ENCODE measurements around the gene CST7. TPM values are rescaled to one million over a fixed set of nuclear protein-coding genes. Genes with fewer than 3 reads are reported as not detected.

The CST7 gene
- total RNA-seq, 1 donor from 2014 or later: 0.66 TPM

GRCh38 chr20:24962182-24962492 lies 13.1 kb downstream of the CST7 start:
- H3K4me1 ChIP-seq: peaks cover 10% of the 10 kb centered on the region
- no peak overlapping the region for H3K4me3 ChIP-seq
- H3K27me3 ChIP-seq (ENCODE audit: low read depth): no peaks in the 10 kb centered on the region
- no peak for DNase-seq
- no peaks in the 10 kb centered on the region for H3K9me3 ChIP-seq (replicated peaks)
- intact Hi-C loops (cut with micrococcal nuclease): no loop called here
- H3K27ac ChIP-seq (replicated peaks): no peak overlapping the region
- TF ChIP-seq CTCF (IDR thresholded peaks at IDR 0.05; ENCODE audit: borderline replicate concordance): no peak
- H3K36me3 ChIP-seq: peaks cover 65% of the 10 kb centered on the region

GRCh38 chr20:24962510-24962909 lies 13.4 kb downstream of the CST7 start:
- intact Hi-C loops (cut with micrococcal nuclease): no loop called here
- H3K4me3 ChIP-seq: no peak overlapping the region
- no peaks in the 10 kb centered on the region for H3K27me3 ChIP-seq (ENCODE audit: low read depth)
- no peak overlapping the region for H3K27ac ChIP-seq (replicated peaks)
- TF ChIP-seq CTCF (IDR thresholded peaks at IDR 0.05; ENCODE audit: borderline replicate concordance): no peak
- peaks cover 10% of the 10 kb centered on the region for H3K4me1 ChIP-seq
- no peak for DNase-seq
- H3K9me3 ChIP-seq (replicated peaks): no peaks in the 10 kb centered on the region
- H3K36me3 ChIP-seq: peaks cover 69% of the 10 kb centered on the region

- DNase-seq: no peak
Observed at GRCh38 chr20:24963672-24964505, 14.8 kb downstream of the CST7 start.

GRCh38 chr20:24964506-24964840 lies 15.4 kb downstream of the CST7 start:
- intact Hi-C loops (cut with micrococcal nuclease): no loop called here
- no peak for DNase-seq
- no peak overlapping the region for H3K27ac ChIP-seq (replicated peaks)
- no peaks in the 10 kb centered on the region for H3K9me3 ChIP-seq (replicated peaks)
- peaks cover 78% of the 10 kb centered on the region for H3K36me3 ChIP-seq
- no peak for TF ChIP-seq CTCF (IDR thresholded peaks at IDR 0.05; ENCODE audit: borderline replicate concordance)
- H3K27me3 ChIP-seq (ENCODE audit: low read depth): no peaks in the 10 kb centered on the region
- no peak overlapping the region for H3K4me3 ChIP-seq
- H3K4me1 ChIP-seq: peaks cover 10% of the 10 kb centered on the region

More at GRCh38 chr20:24963672-24964505, 14.8 kb downstream of the CST7 start:
- H3K27ac ChIP-seq (replicated peaks): no peak overlapping the region
- H3K4me3 ChIP-seq: no peak overlapping the region
- H3K4me1 ChIP-seq: peaks cover 10% of the 10 kb centered on the region
- no peaks in the 10 kb centered on the region for H3K27me3 ChIP-seq (ENCODE audit: low read depth)
- no peak for TF ChIP-seq CTCF (IDR thresholded peaks at IDR 0.05; ENCODE audit: borderline replicate concordance)
- no peaks in the 10 kb centered on the region for H3K9me3 ChIP-seq (replicated peaks)
- H3K36me3 ChIP-seq: peaks cover 75% of the 10 kb centered on the region
- intact Hi-C loops (cut with micrococcal nuclease): no loop called here

- no peak for TF ChIP-seq CTCF (IDR thresholded peaks at IDR 0.05; ENCODE audit: borderline replicate concordance)
- Histone ChIP-seq H3K4me1 (peaks cover 2% of the 10 kb centered on the region), H3K36me3 (peaks cover 82% of the 10 kb centered on the region), H3K9me3 (replicated peaks) (no peaks in the 10 kb centered on the region), H3K27me3 (ENCODE audit: low read depth) (no peaks in the 10 kb centered on the region), H3K27ac (replicated peaks) (no peak overlapping the region), H3K4me3 (no peak overlapping the region)
- intact Hi-C loops (cut with micrococcal nuclease): no loop called here
- DNase-seq: no peak
Observed at GRCh38 chr20:24965065-24965919, 16.2 kb downstream of the CST7 start.

Data from left ventricle myocardium inferior (tissue), 1 donor.